H1 (cell line): ENCODE measurements around the gene ATXN1L.

Experiments used
- CREB1 ChIP-seq: IDR thresholded peaks from 2 replicates; pipeline ENCODE4 v1.6.1; 2012; ENCODE audit warnings: inconsistent platforms
- CTCF ChIP-seq, 3 experiments: IDR thresholded peaks; 1 replicate in 2 of 3; 2 replicates in 1 of 3; pipeline versions ENCODE4 v1.5.1 to v1.6.1; 2011; ENCODE audit warnings: low read length in 3 of 3, mild to moderate bottlenecking in 3 of 3, inconsistent platforms in 2 of 3, low read depth in 1 of 3, moderate library complexity in 1 of 3; ENCODE audit not compliant: insufficient read depth in 1 of 3; ENCODE audit errors: control extremely low read depth in 1 of 3
- EZH2 ChIP-seq: fragments of 200-600 bp; sonication (generic); IDR thresholded peaks from 2 replicates; pipeline ENCODE4 v1.7.1; 2012; ENCODE audit warnings: low read depth, mild to moderate bottlenecking, moderate library complexity, low read length, inconsistent platforms; ENCODE audit not compliant: severe bottlenecking
- GTF2F1 ChIP-seq: IDR thresholded peaks from 2 replicates; pipeline ENCODE4 v1.6.1; 2012; ENCODE audit warnings: low read depth, low read length, improper control_type of control experiment, borderline replicate concordance
- JUN ChIP-seq: IDR thresholded peaks from 2 replicates; pipeline ENCODE4 v1.6.1; 2011; ENCODE audit warnings: low read depth, mild to moderate bottlenecking, improper control_type of control experiment, low read length
- POLR2A ChIP-seq, 2 experiments: IDR thresholded peaks; 1 replicate in 1 of 2; 2 replicates in 1 of 2; pipeline ENCODE4 v1.6.1; 2011; ENCODE audit warnings: low read depth in 2 of 2, low read length in 2 of 2, mild to moderate bottlenecking in 2 of 2; ENCODE audit errors: control extremely low read depth in 1 of 2
- SIX5 ChIP-seq: IDR thresholded peaks from 2 replicates; pipeline ENCODE4 v1.6.1; 2011; ENCODE audit warnings: mild to moderate bottlenecking, low read depth, low read length
- SP4 ChIP-seq: IDR thresholded peaks from 2 replicates; pipeline ENCODE4 v1.6.1; 2012; ENCODE audit warnings: low read length, inconsistent platforms
- TAF7 ChIP-seq: optimal IDR thresholded peaks from 2 replicates; pipeline ENCODE3; 2011; ENCODE audit warnings: low read depth, mild to moderate bottlenecking, inconsistent platforms, low read length, moderate library complexity, borderline replicate concordance
- TCF12 ChIP-seq: IDR thresholded peaks from 2 replicates; pipeline ENCODE4 v1.6.1; 2011; ENCODE audit warnings: low read depth, mild to moderate bottlenecking, low read length
- USF2 ChIP-seq: IDR thresholded peaks from 2 replicates; pipeline ENCODE4 v1.6.1; 2011; ENCODE audit warnings: low read length, improper control_type of control experiment
- YY1 ChIP-seq: IDR thresholded peaks from 2 replicates; pipeline ENCODE4 v1.6.1; 2011; ENCODE audit warnings: low read depth, mild to moderate bottlenecking, low read length
- ZNF274 ChIP-seq: IDR thresholded peaks from 2 replicates; pipeline ENCODE4 v1.7.0; 2012; ENCODE audit warnings: low read length, borderline replicate concordance; ENCODE audit errors: extremely low read depth

DNA sequence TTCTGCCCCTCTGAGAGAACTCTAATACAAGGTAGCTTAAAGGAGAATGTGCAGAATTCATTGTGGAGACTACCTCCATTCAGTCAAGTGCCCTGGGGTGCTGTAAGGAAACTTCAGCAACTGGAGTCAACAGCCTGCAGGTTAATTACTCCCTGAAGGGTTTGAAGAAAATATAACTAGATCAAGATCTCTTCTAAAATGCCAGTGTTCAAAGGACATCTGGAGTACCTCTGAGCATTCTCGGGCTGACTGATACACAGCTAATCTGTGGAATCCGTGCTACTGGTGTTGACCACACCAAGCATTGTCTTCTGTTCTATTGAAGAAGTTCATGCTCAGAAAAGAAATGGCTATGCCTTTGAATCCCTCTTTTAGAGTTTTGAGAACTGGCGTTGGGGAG is 11.5 kb upstream of the ATXN1L start:
- no peak for TF ChIP-seq TAF7
- TF ChIP-seq JUN, result no peak
- TF ChIP-seq CTCF (IDR thresholded peaks at IDR 0.05; ENCODE audit: control extremely low read depth in 1 of 3, insufficient read depth in 1 of 3, low read depth in 1 of 3, low read length in 3 of 3), result no peak
- no peak for TF ChIP-seq POLR2A (IDR thresholded peaks at IDR 0.05; ENCODE audit: control extremely low read depth in 1 of 2, low read depth in 2 of 2, low read length in 2 of 2)
- TF ChIP-seq YY1, result no peak
- TF ChIP-seq CREB1, result no peak
- no peak for TF ChIP-seq EZH2
- TF ChIP-seq TCF12, result no peak
- TF ChIP-seq SIX5, result no peak
- no peak for TF ChIP-seq GTF2F1
- TF ChIP-seq ZNF274, result no peak
- TF ChIP-seq SP4, result no peak
- no peak for TF ChIP-seq USF2
